HG03521 (cell line): ENCODE results near the gene TRIP11.

Experiments
- ATAC-seq: cut with Tn5 transposase; IDR thresholded peaks from one replicate; pipeline ENCODE4 v1.9.1; 2021; ENCODE audit warnings: mild to moderate bottlenecking, moderate library complexity; ENCODE audit not compliant: unreplicated experiment

The TRIP11 gene

GRCh38 chr14:92012121-92012748 lies 27.6 kb downstream of the TRIP11 start:
- no peak for ATAC-seq

GRCh38 chr14:92010644-92011043 lies 29.2 kb downstream of the TRIP11 start:
- no peak for ATAC-seq

GRCh38 chr14:92009604-92010003 lies 30.3 kb downstream of the TRIP11 start:
- ATAC-seq = no peak

GRCh38 chr14:92005019-92005418 lies 34.8 kb downstream of the TRIP11 start:
- no peak for ATAC-seq

- ATAC-seq = no peak
Measured at GRCh38 chr14:92004062-92004461, 35.8 kb downstream of the TRIP11 start.

GRCh38 chr14:91998667-91999570 lies 40.9 kb downstream of the TRIP11 start:
- no peak for ATAC-seq

GRCh38 chr14:91997492-91997891 lies 42.4 kb downstream of the TRIP11 start:
- ATAC-seq = no peak

GRCh38 chr14:91996948-91997371 lies 42.9 kb downstream of the TRIP11 start:
- no peak for ATAC-seq

GRCh38 chr14:91987192-91987591 lies 52.7 kb downstream of the TRIP11 start:
- no peak for ATAC-seq

- no peak for ATAC-seq
Measured at GRCh38 chr14:91985521-91986255, 54.2 kb downstream of the TRIP11 start.

- ATAC-seq = no peak
Measured at GRCh38 chr14:91985008-91985407, 54.9 kb downstream of the TRIP11 start.

- no peak for ATAC-seq
Measured at GRCh38 chr14:91983588-91983987, 56.3 kb downstream of the TRIP11 start.

- ATAC-seq = no peak
Measured at GRCh38 chr14:91980157-91980556, 59.7 kb downstream of the TRIP11 start.

- ATAC-seq = no peak
Measured at GRCh38 chr14:91977884-91978283, 62.0 kb downstream of the TRIP11 start.

GRCh38 chr14:91975763-91976162 lies 64.1 kb downstream of the TRIP11 start:
- ATAC-seq = no peak

GRCh38 chr14:91971188-91971778 lies 68.6 kb downstream of the TRIP11 start:
- ATAC-seq = no peak

- no peak for ATAC-seq
Measured at GRCh38 chr14:91968280-91968679, 71.6 kb downstream of the TRIP11 start.

GRCh38 chr14:91964724-91965123 lies 75.1 kb downstream of the TRIP11 start:
- ATAC-seq = no peak

- ATAC-seq = no peak
Measured at GRCh38 chr14:91964011-91964410, 75.8 kb downstream of the TRIP11 start.

- no peak for ATAC-seq
Measured at GRCh38 chr14:91963465-91963864, 76.4 kb downstream of the TRIP11 start.
